Activated naive CD8-positive, alpha-beta T cell (primary cell): Measurements from ENCODE around the gene GAS7.

Experiments
- H3K27ac Mint-ChIP-seq: one replicate; pipeline ENCODE4 v1.8.0; 2021; ENCODE audit warnings: mixed read lengths
- H3K27me3 Mint-ChIP-seq: one replicate; pipeline ENCODE4 v1.8.0; 2021; ENCODE audit warnings: mixed read lengths
- H3K36me3 Mint-ChIP-seq: one replicate; pipeline ENCODE4 v1.8.0; 2021; ENCODE audit warnings: mixed read lengths
- H3K4me1 Mint-ChIP-seq: one replicate; pipeline ENCODE4 v1.8.0; 2021; ENCODE audit warnings: low read depth, mixed read lengths
- H3K4me3 Mint-ChIP-seq: one replicate; pipeline ENCODE4 v1.8.0; 2021; ENCODE audit warnings: mild to moderate bottlenecking, mixed read lengths
- H3K9me3 Mint-ChIP-seq: one replicate; pipeline ENCODE4 v1.8.0; 2021; ENCODE audit warnings: low read depth, mixed read lengths

The GAS7 gene

GRCh38 chr17:10119203-10120108 lies 79.0 kb downstream of the GAS7 start:
- peak overlapping the region; percentile 18 for H3K4me3 Mint-ChIP-seq
- no peaks in the 10 kb centered on the region for H3K36me3 Mint-ChIP-seq
- peaks cover 61% of the 10 kb centered on the region for H3K4me1 Mint-ChIP-seq
- H3K9me3 Mint-ChIP-seq = no peaks in the 10 kb centered on the region
- no peaks in the 10 kb centered on the region for H3K27me3 Mint-ChIP-seq
- no peak overlapping the region for H3K27ac Mint-ChIP-seq

GRCh38 chr17:10118788-10119130 lies 79.6 kb downstream of the GAS7 start:
- no peaks in the 10 kb centered on the region for H3K36me3 Mint-ChIP-seq
- H3K4me1 Mint-ChIP-seq = peaks cover 68% of the 10 kb centered on the region
- no peak overlapping the region for H3K27ac Mint-ChIP-seq
- no peaks in the 10 kb centered on the region for H3K9me3 Mint-ChIP-seq
- no peak overlapping the region for H3K4me3 Mint-ChIP-seq
- no peaks in the 10 kb centered on the region for H3K27me3 Mint-ChIP-seq

DNA sequence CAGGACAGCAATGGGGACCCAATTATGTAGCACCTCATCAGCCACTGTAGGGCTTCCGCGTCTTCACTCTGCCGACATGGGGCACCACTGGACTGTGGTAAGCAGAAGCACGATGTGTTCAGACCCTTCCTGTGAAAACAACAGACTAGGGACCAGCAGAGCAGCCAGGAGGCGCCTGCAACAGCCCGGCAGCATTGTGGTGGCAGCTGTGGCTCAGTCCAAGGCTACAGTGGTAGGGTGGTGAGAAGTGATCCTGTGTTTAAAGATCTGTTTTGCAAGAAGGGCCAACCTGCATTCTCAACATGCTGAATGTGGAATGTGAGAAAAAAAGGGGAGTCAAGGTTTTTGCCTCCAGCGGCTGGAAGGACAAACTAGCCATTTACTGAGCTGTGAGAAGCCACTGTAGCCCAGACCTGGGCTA lies 80.8 kb downstream of the GAS7 start:
- H3K4me3 Mint-ChIP-seq = no peak overlapping the region
- H3K9me3 Mint-ChIP-seq = no peaks in the 10 kb centered on the region
- no peaks in the 10 kb centered on the region for H3K27me3 Mint-ChIP-seq
- H3K4me1 Mint-ChIP-seq = peaks cover 77% of the 10 kb centered on the region
- no peaks in the 10 kb centered on the region for H3K36me3 Mint-ChIP-seq
- H3K27ac Mint-ChIP-seq = no peak overlapping the region

DNA sequence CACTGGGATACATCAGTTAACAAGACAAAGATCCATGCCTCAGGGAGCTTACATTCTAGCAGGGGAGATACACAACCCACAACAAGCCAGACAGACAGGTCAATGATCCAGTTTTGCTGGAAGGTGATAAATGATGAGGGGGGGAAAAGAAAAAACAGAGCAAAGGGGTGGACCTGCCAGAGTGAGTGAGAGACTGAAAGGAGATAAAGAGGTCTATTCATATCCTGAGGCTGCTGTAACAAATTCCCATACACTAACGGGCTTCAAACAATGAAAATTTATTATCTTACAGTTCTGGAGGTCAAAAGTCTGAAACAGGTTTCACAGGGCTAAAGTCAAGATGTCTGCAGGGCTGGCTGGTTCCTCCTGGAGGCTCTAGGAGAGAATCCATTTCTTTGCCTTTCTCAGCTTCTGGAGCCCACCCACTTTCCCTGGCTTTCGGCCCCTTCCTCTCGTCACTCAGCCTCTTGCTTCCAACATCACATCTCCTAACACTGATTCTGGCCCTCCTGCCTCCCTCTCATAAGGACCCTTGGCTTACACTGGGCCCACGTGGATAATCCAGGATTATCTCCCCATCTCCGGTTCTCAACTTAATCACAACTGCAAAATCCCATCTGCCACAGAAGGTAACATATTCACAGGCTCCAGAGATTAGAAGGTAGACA lies 81.5 kb downstream of the GAS7 start:
- peak overlapping the region; percentile 2 for H3K27ac Mint-ChIP-seq
- H3K4me1 Mint-ChIP-seq = peaks cover 72% of the 10 kb centered on the region
- H3K27me3 Mint-ChIP-seq = no peaks in the 10 kb centered on the region
- H3K4me3 Mint-ChIP-seq = no peak overlapping the region
- no peaks in the 10 kb centered on the region for H3K9me3 Mint-ChIP-seq
- H3K36me3 Mint-ChIP-seq = no peaks in the 10 kb centered on the region

DNA sequence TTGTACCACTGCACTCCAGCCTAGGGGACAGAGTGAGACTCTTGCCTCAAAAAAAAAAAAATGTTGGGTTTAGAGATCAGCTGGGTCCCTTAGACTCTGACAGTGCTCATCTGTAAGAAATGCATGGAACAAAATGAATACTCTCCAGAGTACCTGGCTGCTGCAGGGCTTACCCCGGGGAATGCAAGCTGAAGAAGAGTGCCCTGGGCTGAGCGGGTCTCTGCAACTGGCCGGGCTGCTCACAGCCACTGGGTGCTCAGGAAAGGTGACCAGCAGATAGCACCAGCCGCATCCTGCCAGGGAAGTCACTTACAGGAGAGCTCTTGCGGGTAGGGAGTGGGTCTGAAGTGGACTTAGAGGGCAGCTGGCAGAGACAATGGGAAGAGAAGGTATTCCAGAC lies 82.1 kb downstream of the GAS7 start:
- Mint-ChIP-seq H3K36me3 (no peaks in the 10 kb centered on the region), H3K9me3 (no peaks in the 10 kb centered on the region), H3K27me3 (no peaks in the 10 kb centered on the region), H3K4me1 (peaks cover 65% of the 10 kb centered on the region), H3K4me3 (no peak overlapping the region), H3K27ac (no peak overlapping the region)

DNA sequence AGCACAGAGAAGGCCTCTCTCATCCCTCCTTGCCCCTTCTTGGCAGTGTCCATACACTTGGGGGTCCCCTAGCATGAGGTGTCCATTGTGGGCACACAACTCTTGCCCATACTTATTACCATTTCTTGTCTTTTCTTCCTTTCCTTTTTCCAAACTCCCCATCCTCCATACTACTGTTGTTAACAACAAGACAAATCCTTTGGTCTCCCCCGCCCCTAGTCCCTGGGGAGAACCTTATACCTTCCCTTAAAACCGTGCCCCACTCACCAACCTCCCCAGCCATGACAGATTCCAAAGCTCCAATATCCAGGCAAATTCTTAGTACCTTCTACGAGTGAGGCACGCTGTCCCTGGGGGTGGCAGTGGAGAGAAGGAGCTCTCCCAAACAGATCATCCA lies 82.9 kb downstream of the GAS7 start:
- no peak overlapping the region for H3K27ac Mint-ChIP-seq
- H3K9me3 Mint-ChIP-seq = no peaks in the 10 kb centered on the region
- peaks cover 60% of the 10 kb centered on the region for H3K4me1 Mint-ChIP-seq
- no peaks in the 10 kb centered on the region for H3K27me3 Mint-ChIP-seq
- peak overlapping the region; percentile 41 for H3K4me3 Mint-ChIP-seq
- H3K36me3 Mint-ChIP-seq = no peaks in the 10 kb centered on the region

GRCh38 chr17:10114931-10115535 lies 83.4 kb downstream of the GAS7 start:
- H3K4me3 Mint-ChIP-seq = peak overlapping the region; percentile 69

GRCh38 chr17:10112962-10113361 lies 85.4 kb downstream of the GAS7 start:
- no peak overlapping the region for H3K4me3 Mint-ChIP-seq
- no peak overlapping the region for H3K27ac Mint-ChIP-seq
- no peaks in the 10 kb centered on the region for H3K27me3 Mint-ChIP-seq
- no peaks in the 10 kb centered on the region for H3K36me3 Mint-ChIP-seq
- H3K4me1 Mint-ChIP-seq = peaks cover 41% of the 10 kb centered on the region
- no peaks in the 10 kb centered on the region for H3K9me3 Mint-ChIP-seq

More at GRCh38 chr17:10114931-10115535, 83.4 kb downstream of the GAS7 start:
- H3K36me3 Mint-ChIP-seq = no peaks in the 10 kb centered on the region
- H3K9me3 Mint-ChIP-seq = no peaks in the 10 kb centered on the region
- H3K27ac Mint-ChIP-seq = peak overlapping the region; percentile 56
- H3K27me3 Mint-ChIP-seq = no peaks in the 10 kb centered on the region
- peaks cover 55% of the 10 kb centered on the region for H3K4me1 Mint-ChIP-seq

DNA sequence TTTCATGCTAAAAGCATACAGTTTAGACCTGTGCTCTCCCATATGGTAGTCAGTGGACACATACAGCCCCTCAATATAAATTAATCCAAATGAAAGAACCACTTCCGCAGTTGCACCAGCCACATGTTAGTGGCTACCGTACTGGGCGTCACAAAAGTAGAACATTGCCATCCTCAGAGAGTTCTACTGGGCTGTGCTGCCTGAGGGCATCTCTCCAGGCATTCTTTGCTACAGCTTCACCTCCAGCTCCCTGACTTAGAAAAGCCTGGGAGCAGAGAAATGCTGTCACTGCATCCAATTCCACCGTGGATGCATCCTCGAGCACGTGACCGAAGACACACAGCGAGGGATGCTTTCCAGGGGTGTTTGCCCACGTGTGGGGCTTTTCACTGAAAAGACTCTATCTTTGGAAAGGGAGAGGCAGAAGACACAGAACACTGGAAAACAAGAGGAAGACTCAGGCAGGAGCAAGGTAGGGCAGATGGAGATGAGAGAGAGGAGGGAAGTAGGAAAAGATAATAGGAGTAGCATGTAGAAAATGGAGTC lies 86.4 kb downstream of the GAS7 start:
- H3K4me3 Mint-ChIP-seq = no peak overlapping the region
- peaks cover 38% of the 10 kb centered on the region for H3K4me1 Mint-ChIP-seq
- H3K36me3 Mint-ChIP-seq = no peaks in the 10 kb centered on the region
- no peaks in the 10 kb centered on the region for H3K9me3 Mint-ChIP-seq
- H3K27ac Mint-ChIP-seq = no peak overlapping the region
- no peaks in the 10 kb centered on the region for H3K27me3 Mint-ChIP-seq

DNA sequence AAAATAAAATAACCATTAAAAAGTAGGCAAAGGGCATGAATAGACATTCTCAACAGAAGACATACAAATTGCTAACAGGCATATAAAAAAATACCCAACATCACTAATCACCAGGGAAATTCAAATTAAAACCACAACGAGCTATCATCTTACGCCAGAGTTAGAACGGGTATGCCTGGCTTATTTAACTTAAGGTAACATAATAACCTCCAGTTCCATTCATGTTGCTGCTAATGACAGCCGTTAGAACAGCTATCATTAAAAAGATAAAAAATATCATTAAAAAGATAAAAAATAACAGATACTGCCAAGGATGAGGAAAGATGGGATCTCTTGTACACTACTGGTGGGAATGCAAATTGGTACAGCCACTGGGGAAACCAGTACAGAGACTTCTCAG lies 89.3 kb downstream of the GAS7 start:
- peaks cover 17% of the 10 kb centered on the region for H3K4me1 Mint-ChIP-seq
- H3K27ac Mint-ChIP-seq = no peak overlapping the region
- H3K36me3 Mint-ChIP-seq = no peaks in the 10 kb centered on the region
- no peaks in the 10 kb centered on the region for H3K27me3 Mint-ChIP-seq
- H3K9me3 Mint-ChIP-seq = no peaks in the 10 kb centered on the region
- no peak overlapping the region for H3K4me3 Mint-ChIP-seq

DNA sequence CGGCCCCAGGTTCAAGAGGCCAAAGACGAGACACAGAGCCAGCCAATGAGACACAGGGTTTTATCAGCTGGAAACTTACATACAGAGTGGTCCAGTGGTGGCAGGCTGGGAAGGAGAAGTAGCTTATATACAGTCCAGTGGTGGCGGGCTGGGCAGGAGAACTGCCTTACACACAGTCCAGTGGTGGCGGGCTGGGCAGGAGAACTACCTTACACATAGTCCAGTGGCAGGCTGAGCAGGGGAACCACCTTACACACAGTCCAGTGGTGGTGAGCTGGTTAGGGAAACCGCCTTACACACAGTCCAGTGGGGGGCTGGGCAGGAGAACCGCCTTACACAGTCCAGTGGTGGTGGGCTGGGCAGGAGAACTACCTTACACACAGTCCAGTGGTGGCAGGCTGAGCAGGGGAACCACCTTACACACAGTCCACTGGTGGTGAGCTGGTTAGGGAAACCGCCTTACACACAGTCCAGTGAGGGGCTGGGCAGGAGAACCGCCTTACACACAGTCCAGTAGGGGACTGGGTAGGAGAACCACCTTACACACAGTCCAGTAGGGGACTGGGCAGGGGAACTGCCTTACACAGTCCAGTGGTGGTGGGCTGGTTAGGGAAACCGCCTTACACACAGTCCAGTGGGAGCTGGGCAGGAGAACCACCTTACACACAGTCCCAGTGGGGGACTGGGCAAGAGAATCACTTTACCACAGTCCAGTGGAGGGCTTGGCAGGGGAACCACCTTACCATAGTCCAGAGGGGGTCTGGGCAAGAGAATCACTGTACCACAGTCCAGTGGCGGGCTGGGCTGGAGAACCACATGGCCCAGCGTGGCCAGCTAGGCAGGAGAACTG lies 90.9 kb downstream of the GAS7 start:
- no peak overlapping the region for H3K27ac Mint-ChIP-seq
- no peaks in the 10 kb centered on the region for H3K27me3 Mint-ChIP-seq
- peaks cover 8% of the 10 kb centered on the region for H3K4me1 Mint-ChIP-seq
- no peaks in the 10 kb centered on the region for H3K36me3 Mint-ChIP-seq
- H3K9me3 Mint-ChIP-seq = no peaks in the 10 kb centered on the region
- no peak overlapping the region for H3K4me3 Mint-ChIP-seq

DNA sequence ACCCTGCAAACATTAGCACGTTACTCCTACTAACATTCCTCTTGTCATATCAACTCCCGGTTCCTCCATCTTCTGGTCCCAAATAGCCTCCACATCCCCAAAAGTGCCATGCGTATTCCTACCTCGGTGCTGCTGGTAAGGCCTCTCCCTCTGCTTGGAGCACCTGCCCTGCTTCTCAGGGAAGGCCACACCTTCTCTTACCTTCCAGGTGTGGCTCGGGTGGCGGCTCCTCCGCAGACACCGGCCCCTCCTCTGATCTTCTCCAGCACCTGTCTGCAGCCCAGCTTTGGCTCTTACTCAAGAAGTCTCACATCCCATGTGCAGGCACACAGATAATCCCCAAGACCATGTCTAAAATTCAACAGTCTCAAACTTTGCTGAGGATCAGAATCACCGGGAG lies 92.3 kb downstream of the GAS7 start:
- Mint-ChIP-seq H3K4me3 (no peak overlapping the region), H3K4me1 (peaks cover 7% of the 10 kb centered on the region), H3K27me3 (no peaks in the 10 kb centered on the region), H3K36me3 (no peaks in the 10 kb centered on the region), H3K9me3 (no peaks in the 10 kb centered on the region), H3K27ac (no peak overlapping the region)

GRCh38 chr17:10105513-10106001 lies 92.8 kb downstream of the GAS7 start:
- Mint-ChIP-seq H3K36me3 (no peaks in the 10 kb centered on the region), H3K27me3 (no peaks in the 10 kb centered on the region), H3K27ac (no peak overlapping the region), H3K4me1 (peaks cover 7% of the 10 kb centered on the region), H3K9me3 (no peaks in the 10 kb centered on the region), H3K4me3 (no peak overlapping the region)

GRCh38 chr17:10103712-10104111 lies 94.7 kb downstream of the GAS7 start:
- H3K4me3 Mint-ChIP-seq = no peak overlapping the region
- no peak overlapping the region for H3K27ac Mint-ChIP-seq
- H3K27me3 Mint-ChIP-seq = no peaks in the 10 kb centered on the region
- H3K4me1 Mint-ChIP-seq = peaks cover 7% of the 10 kb centered on the region
- H3K36me3 Mint-ChIP-seq = no peaks in the 10 kb centered on the region
- no peaks in the 10 kb centered on the region for H3K9me3 Mint-ChIP-seq
